GM21576 (cell line): ENCODE results near the gene DOK6.
A peak's percentile ranks its signal among the peaks of the same experiment; 100 is the strongest.

Source experiments
- ATAC-seq: cut with Tn5 transposase; IDR thresholded peaks from one replicate; pipeline ENCODE4 v1.9.1; 2021; ENCODE audit warnings: mild to moderate bottlenecking, moderate library complexity; ENCODE audit not compliant: unreplicated experiment

DOK6 gene

DNA sequence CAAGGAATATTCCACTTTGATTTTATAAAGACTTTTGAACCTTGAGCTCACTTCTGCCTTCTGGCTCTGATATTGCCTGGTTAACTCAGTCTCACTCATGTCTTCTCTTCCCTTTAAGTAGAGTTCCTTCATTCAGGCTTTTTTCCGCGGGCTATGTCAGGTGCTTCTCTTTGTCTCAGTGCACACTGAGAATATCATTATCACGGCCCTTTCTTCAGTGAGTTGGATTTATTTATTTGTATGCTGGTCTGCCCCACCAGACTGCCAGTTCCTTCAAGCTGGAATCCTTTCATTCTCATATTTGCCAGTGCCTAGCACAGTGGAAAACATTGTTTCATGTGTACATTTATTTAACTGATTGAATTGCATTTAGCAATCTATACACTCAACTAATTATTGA is 136.5 kb downstream of the DOK6 start:
- no peak for ATAC-seq

DNA sequence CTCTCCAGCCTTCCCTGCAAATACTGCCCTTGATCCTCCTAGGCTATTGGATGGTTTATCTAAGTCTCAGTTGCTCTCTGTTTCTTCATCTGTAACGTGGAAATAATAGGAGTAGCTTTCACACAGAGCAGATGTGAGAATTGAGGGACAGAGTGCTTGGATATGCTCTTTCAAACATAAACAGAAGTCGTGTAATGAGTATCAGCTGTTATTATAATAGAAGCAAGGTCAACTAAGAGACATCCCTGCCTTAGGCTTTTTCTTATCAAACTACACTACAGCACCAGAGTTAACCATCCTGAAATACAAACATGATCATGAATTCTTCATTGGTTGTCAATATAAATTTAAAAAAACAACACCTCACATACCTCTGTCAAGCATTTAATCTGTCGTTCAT is 138.2 kb downstream of the DOK6 start:
- ATAC-seq = no peak

DNA sequence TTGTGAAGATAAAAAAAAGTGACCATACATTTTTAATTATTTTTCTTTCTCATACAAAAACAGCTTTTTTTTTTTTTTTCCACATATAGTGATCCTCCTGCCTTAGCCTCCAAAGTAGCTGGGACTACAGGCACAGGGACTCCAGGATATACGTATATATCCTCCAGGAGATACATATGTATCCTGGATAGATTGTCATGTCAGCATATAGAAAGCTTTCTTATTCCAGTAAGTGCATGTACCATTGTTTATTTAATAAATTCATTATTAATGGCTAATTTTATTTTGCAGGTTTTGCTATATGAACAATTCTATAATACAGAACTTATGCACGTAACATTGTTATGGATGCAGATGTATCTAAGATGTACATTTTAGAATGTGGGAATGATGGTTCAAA is 138.7 kb downstream of the DOK6 start:
- no peak for ATAC-seq

DNA sequence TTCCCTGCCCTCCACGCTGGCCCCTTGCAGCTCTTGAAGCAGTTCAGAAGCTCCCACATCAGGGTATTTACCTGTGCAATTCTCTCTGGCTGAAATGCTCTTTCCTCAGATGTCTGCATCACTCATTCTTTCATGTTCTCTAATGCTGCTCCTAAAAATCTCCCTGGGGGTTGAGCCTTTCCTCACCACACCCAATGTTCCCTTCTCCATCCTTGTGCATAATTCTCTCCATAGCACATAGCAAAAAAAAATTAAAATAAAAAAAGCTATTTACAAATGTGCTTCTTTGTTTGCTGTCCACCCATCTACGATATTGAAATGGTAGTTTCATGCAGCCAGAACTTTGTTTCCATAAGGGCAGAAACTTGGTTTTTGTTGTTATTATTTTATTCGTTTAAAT is 155.5 kb downstream of the DOK6 start:
- no peak for ATAC-seq

DNA sequence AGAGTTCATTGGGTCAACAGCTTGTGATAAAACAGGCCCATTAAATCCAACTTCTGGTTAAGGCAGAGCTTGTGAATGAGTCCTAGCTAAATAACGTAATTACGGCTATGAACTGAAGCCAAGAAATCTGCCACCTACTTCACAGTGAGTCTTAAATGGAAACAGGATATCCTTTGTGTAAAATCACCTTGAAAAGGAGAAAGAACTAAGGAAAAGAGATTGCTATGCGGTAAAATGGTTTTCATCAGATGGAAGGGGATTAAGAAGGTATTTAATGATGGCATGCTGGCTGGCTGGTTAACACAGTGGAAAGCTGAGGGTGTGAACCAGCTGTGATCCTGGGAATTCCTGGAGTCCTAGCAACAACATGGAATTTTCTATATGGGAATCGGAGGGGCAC is 156.6 kb downstream of the DOK6 start:
- no peak for ATAC-seq

DNA sequence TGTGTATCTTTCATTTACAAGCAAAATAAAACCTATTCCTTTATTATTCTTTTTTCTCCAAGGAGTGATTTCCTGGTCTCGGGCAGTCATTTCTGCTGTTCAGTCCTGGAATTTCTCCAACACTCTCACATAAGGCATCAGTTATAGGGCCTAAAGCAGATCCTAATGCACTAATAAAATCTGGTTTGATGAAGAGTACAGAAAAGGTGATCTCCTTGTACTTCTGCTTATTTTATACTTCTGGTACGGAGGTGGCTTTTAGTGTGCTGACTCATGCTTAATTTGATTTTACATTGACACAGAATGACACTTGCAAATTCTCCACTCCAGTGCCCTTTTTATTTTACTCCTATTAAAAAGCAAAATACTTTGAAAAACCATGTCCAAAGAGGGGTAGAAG is 157.4 kb downstream of the DOK6 start:
- ATAC-seq = no peak

DNA sequence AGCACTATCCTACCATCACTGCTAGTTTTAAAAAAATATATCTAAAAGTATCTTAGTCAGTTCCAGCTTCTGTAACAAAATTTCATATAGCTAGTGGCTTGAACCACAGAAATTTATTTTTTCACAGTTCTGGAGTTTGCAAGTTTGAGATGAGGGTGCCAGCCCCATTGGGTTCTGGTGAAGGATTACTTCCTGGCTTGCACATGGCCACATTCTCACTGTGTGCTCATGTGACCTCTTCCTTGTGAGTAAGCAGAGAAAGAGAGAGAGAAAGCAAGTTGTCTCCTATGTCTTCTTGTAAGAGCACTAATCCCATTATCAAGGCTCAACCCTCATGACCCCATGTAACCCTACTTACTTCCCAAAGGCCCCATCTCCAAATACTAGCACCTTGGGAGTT is 158.9 kb downstream of the DOK6 start:
- ATAC-seq = no peak

DNA sequence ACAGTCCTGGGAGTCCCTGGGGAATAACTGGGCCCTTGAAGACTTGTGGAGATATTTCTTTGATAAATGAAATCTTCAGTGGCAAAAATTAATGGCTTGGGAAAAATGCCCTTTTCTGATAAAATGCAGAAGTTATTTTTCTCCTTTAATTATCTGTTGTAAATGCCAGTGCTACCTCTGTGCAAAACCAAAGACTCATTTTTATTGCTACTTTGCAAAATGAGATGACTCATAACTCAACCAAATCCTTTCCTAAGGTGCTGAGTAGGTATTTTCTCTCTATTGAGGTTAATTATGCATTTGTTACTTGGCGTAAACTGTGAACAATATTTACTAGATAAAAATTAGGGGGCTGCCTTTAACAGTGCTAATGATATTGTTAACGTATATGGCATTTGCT is 163.9 kb downstream of the DOK6 start:
- no peak for ATAC-seq

DNA sequence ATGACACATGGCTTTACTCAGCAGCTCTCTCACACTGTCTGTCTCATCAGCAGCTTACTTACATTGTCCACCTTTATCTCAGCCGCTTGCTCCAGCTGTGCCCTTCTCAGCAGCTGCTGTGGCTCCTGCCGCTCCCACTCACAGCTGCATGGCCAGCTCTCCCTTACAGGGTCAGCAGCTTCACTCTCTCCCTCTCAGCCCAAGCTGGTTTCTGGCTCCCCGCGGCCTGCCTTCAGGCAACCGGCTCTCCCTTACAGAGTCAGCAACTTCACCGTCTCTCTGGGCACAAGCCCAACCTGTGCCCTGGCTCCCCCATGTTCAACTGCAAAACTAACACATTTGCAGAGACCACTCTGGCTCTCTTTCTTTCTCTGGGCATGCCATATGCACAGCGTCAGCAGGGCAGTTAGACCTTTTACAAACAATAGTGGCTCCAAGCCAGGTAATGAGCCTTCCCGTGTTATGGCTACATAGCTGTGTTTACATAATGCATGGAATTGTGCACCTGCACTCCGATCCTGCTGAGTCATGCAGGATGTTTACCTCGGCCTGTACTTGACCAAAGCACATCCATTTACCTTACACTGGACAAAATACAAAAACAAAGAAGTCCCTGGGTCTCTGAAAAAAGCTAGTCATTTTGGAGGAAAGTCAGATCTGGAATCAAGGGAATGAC is 167.3 kb downstream of the DOK6 start:
- no peak for ATAC-seq

DNA sequence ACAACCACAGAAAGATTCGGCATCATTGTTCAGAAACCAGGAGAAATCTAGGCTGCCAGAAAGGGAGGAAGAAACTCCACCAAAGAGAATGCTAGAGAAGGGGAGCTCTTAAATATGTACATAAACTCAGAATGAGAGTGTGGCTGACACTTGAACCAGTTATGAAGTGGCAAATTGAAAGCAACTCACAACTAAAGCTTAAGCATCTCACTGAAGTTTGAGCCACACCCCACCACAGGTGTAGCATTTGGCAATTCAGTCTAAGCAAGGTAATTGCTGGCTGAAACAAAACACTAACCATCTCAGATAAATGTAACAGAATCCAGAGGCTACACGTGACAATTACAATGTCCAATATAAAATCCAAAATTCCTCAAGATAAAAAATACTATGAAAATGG is 168.4 kb downstream of the DOK6 start:
- no peak for ATAC-seq

DNA sequence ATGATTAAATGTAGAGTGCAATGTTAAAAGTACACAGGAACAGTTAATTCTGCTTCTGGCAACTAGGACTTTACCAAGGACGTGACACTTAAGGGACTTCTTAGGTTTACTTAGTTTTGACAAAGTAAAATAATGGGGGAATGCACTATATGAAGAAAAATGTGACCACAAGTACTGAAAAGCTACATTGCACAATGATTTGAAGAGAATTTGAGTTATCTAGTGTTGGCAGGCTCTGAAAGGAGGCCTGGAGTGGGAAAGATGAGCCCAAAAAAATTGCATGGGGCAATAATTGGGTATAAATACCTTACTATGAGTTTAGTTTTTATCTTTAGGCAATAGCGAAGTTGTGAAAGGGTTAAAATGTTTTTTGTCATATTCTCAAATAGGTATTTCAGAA is 173.7 kb downstream of the DOK6 start:
- ATAC-seq = no peak

DNA sequence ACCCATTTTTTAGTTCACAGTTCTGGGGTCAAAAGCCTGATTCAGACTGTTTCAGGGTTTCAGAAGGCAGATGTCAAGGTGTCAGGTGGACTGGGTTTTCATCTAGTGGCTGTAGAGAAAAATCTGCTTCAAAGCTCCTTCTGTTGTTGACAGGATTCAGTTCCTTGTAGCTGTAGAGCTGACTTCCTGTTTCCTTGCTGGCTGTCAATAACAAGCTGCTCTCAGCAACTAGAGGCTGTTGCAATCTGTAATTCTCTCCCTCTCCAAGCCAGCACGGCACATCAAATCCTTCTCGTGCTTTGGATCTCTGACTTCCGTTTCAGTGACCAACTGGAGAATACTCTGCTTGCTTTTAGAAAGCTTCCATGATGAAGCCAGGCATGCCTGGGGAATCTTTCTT is 179.4 kb downstream of the DOK6 start:
- peak; percentile 91 for ATAC-seq

DNA sequence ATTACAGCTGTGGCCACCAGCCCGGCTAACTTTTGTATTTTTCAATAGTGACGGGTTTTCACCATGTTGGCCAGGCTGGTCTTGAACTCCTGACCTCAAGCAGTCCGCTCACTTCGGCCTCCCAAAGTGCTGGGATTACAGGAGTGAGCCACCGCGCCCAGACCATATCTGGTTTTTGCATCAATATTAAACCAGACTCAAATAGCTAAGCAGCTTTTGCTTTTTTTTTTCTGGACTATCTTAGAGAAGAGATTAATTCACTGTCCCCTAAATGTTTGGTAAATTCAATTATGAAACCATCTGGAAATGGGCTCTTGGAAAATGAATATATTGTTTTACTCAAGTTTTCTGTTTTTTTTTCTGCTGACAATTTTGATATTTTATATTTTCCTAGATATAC is 183.7 kb downstream of the DOK6 start:
- no peak for ATAC-seq

DNA sequence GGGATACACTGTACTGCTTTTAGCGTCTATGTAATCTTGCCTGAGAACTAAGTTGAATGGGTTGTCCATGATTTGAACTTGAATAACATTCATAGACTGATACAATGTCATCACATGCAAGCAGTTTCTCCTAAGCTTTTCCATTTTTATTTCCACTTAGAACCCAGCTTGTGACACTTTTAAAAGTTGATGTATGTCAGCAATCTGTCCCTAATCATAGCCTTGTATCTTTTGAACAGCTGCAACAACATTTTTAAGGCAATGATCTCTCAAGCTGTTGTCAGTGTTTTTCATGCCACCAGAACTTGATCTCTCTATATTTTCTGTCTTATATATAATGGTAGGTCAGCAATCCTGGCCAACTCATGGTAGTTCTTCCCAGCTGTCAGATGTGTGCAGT is 185.0 kb downstream of the DOK6 start:
- ATAC-seq = no peak

DNA sequence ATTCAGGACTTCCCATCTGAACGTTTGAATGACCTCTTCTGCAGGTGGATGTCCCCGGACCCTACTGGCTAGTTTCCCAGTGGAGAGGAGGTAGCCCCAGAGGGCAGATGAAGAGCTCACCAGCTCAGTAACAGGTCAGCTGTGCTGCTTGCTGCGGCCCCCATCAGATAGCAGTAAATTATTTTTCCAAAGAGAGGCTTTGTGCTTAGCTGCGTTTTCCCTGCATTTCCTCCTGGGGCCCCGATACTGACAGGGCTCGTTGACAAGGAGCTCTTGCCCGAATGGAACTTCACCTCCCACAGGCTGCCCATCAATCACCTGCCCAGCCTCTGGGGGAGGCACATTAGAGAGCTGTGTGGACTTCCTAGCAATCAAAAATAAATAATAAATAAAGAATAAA is 185.8 kb downstream of the DOK6 start:
- ATAC-seq = no peak

DNA sequence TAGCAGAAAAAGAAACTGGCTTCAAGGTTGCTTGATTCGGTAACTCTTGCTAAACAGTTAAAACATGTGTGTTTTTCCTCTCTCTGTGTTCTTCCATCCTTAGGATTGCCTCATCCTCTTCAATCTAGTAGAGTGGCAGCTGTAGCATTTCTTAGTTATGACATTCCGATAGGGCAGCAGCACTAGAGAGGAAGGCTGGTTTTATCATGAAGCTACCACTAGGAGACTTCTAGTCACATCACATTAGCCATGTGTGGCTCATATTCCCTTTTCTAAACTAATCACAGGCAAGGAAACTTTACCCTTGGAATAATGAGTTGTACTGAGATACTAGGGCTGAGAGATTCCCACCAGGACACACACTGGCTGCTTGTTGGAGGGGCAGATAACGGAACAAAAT is 187.6 kb downstream of the DOK6 start:
- no peak for ATAC-seq

DNA sequence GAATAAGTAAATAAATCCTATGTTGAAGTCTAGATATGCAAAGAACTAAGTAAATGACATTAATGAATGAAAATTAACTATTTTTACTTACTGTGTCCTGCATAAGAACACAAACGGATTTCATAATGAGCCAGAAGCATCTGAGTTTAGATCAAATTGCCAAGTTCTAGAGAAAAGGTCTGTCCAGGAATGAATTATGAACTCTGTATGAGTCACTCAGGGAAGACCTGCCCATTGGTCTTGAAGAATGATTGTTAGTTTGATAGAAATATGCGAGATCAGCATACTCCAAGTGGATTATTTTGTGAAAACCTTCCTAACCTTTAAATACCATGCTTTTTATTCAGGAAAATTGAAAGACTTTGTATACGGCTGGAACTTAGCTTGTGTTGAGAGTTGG is 189.5 kb downstream of the DOK6 start:
- ATAC-seq = no peak

DNA sequence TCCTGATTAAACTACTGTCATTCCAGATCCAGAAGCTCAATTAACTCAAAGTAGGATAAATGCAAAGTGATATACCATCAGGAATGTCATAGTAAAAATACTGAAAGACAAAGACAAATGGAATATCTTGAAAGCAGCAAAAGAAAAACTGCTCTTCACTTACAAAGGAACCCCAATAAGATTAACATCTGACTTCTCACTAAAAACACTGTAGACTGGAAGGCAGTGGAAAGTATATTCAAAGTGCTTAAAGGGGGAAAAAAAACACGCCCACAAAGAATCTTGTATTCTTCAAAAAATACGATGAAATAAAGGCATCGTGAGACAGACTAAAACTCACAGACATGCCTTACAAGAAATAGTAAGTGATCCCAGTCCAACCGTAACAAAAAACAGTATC is 195.7 kb downstream of the DOK6 start:
- no peak for ATAC-seq

DNA sequence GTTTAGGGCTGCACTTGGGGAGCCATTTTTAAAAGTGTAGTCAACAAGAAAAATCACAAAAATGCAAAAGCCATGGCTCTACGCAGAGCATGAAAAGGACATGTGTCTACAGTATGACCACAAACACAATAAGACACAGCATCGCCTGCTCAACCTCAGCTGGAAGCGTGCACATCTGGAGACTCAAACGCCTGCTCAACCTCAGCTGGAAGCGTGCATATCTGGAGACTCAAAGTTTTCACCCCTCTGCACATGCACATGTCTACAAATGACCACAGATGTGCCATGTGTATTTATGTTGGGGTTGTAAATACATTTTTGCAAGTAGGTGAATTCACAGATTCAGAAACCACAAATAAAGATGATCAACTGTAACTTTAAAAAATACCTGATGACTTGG is 196.9 kb downstream of the DOK6 start:
- no peak for ATAC-seq

DNA sequence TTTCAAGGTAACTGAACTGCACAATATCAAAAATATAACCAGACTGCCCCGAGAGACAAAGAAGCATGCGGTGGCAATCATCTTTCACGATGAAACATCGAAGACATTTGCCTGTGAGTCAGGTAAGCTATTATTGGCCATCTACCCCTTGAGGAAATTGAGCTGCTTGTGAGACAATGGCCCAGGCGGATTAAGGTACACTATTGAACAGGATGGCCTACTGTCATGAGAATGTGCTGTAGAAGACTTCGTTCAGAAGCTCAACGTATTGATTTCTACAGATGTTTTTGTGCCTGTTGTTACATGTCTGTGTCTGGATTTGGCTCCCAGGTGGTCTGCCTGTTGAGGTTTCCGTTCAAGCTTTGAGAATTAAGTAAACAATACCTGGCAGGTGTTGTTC is 198.7 kb downstream of the DOK6 start:
- ATAC-seq = no peak

DNA sequence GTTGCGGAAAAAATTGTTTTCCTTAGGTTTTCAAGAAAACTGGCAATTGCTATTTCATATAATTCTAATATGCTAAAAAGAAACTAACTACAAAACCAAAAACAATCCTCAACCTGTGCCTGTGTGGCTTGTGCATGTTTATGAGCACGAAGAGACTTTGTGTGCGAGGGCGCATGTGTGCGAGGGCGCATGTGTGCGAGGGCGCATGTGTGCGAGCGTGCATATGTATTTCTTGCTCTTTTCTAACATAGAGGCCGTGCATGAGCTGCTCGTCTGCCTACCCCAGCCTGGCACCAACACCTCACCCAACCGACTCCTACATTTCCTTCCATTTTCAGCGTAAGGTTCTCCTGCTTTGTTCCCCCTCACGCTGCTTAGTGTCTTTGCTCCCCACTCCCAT is 211.6 kb downstream of the DOK6 start:
- ATAC-seq = no peak

DNA sequence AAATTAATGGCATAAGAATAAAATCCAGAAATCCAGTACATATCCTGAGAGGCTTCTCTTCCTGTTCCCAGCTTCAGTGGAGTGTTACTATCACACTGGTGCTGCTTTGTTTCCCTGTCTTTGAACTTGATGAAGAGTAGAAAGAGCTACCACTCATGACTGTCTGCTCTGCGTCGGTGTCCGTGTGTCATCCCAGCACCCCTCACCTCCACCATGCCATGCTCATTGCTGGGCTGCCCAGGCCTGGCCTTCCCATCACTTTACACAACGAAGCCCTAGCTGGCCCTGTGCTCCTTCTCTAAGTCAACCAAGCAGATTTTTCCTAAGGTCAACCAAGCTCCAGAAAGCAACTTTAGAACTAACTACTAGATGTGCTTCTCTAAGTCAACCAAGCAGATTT is 215.4 kb downstream of the DOK6 start:
- ATAC-seq = no peak

DNA sequence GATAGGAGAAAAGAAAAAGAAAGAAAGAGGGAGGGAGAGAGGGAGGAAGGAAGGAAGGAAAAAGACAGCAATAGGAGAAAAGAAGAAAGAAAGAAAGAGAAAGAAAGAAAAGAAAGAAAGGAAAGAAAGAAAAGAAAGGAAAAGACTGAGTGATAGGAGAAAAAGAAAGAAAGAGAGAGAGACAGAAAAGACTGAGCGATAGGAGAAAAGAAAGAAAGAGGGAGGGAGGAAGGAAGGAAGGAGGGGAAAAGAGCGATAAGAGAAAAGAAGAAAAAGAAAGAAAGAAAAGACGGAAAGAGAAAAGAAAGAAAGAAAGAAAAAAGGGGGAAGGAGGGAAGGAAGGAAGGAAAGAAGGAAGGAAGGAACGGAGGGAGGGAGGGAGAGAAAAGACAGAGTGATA is 216.7 kb downstream of the DOK6 start:
- no peak for ATAC-seq

DNA sequence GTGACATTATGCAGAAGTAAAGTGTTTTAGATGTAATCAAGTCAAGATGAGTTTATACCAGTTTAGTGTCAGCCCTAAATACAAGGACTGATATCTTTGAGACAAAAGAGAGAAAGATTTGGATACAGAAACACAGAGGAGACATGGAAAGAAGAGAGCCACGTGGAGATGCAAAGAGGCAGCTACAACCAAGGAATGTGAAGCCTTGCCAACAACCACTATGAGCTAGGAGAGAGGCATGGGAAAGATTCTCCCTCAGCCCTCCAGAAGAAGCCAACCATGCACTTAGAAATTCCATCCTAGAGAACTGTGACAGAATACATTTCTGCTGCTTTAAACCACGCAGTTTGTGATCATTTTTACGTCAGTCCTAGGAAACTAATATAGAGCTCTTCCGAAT is 217.2 kb downstream of the DOK6 start:
- ATAC-seq = no peak
